NCI-H1436 (cell line): ENCODE measurements around the gene WARS2.

ENCODE experiments used
- DNase-seq: peaks from one replicate; lab custom pipeline; 2025; lab: John Stamatoyannopoulos, UW

The WARS2 gene

GRCh38 chr1:119083479-119083878 is 57.0 kb downstream of the WARS2 start:
- no peak for DNase-seq

- DNase-seq, result no peak
Observed at GRCh38 chr1:119081700-119082099, 58.8 kb downstream of the WARS2 start.

GRCh38 chr1:119081267-119081666 is 59.2 kb downstream of the WARS2 start:
- DNase-seq, result no peak

- DNase-seq, result no peak
Observed at GRCh38 chr1:119080586-119080985, 59.9 kb downstream of the WARS2 start.

GRCh38 chr1:119079881-119080280 is 60.6 kb downstream of the WARS2 start:
- no peak for DNase-seq

GRCh38 chr1:119075614-119076013 is 64.8 kb downstream of the WARS2 start:
- no peak for DNase-seq

- no peak for DNase-seq
Observed at GRCh38 chr1:119071321-119071720, 69.1 kb downstream of the WARS2 start.

- no peak for DNase-seq
Observed at GRCh38 chr1:119069682-119070081, 70.8 kb downstream of the WARS2 start.

- DNase-seq, result no peak
Observed at GRCh38 chr1:119068427-119068826, 72.0 kb downstream of the WARS2 start.

- no peak for DNase-seq
Observed at GRCh38 chr1:119061700-119062099, 78.8 kb downstream of the WARS2 start.

GRCh38 chr1:119055568-119055967 is 84.9 kb downstream of the WARS2 start:
- no peak for DNase-seq

GRCh38 chr1:119053917-119054316 is 86.5 kb downstream of the WARS2 start:
- DNase-seq, result no peak

GRCh38 chr1:119052267-119052666 is 88.2 kb downstream of the WARS2 start:
- DNase-seq, result no peak

GRCh38 chr1:119048624-119049404 is 91.6 kb downstream of the WARS2 start:
- DNase-seq, result no peak

- DNase-seq, result no peak
Observed at GRCh38 chr1:119046785-119047438, 93.5 kb downstream of the WARS2 start.

- no peak for DNase-seq
Observed at GRCh38 chr1:119046429-119046784, 94.0 kb downstream of the WARS2 start.

GRCh38 chr1:119045096-119045746 is 95.2 kb downstream of the WARS2 start:
- DNase-seq, result no peak

GRCh38 chr1:119040906-119041305 is 99.5 kb downstream of the WARS2 start:
- DNase-seq, result no peak

- DNase-seq, result no peak
Observed at GRCh38 chr1:119040489-119040888, 100.0 kb downstream of the WARS2 start.

GRCh38 chr1:119038363-119038762 is 102.1 kb downstream of the WARS2 start:
- no peak for DNase-seq

GRCh38 chr1:119034359-119034758 is 106.1 kb downstream of the WARS2 start:
- no peak for DNase-seq

- no peak for DNase-seq
Observed at GRCh38 chr1:119032986-119033385, 107.5 kb downstream of the WARS2 start.

GRCh38 chr1:119027759-119028158 is 112.7 kb downstream of the WARS2 start:
- no peak for DNase-seq
